ENCODE measurements around the gene AXDND1.
"Not testable (repeated sequence)": the region's sequence is repeated elsewhere in the genome, so short reads cannot be mapped to it uniquely, and the experiment has no call there.

AXDND1 gene

DNA sequence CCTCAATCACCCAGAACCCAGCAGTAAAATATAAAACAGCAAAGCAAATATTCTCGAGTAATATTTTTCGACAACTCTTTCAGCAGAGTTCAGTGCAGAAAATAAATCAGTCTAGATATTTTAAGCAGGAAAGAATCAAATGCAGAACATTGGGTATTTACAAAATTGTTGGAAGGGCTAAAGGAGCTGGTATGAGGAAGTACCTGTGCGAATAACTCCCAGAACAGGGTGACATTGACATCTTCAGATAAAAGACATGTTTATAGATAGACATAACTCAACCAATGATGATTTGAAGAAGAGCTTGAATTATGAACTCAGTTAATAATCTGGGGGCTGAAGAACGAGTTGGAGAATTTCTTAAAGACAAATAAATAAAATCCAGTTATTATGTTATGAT, 6.4 kb downstream of the AXDND1 start:
- DNase-seq, result no peak

DNA sequence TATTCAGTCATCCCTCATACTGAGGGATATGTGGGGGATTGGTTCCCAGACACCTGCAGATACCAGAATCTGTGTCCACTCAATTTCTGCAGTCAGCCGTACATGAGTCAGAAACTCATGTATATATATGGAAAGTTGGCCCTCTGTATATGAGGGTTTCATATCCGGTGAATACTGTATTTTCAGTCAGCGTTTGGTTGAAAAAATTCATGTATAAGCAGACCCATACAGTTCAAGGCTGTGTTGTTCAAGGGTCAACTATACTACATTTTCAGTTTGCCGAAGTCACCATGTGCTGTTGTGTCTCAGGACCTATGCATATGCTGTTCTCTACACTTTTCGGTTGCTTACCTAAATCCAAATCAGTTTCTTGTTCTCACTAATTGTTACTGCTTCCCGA, 10.5 kb downstream of the AXDND1 start:
- no peak for DNase-seq

DNA sequence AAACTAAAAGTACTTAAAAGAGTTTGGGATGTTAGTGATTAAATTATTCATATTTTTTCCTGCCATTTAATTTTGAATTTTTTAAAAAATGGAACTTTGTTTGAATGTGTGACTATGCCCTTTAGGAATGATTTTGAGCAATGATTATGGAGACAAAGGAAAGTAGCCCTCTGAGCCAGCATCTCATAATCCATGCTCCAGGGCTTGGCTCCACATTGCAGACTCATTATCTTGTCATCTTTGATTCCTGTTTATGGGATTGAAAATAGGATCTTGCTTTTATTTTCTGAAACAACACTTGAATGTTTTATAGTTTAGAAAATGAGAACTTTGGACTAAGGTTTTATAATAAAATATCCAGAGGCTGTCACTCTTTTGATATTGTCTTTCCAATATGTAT, 14.5 kb downstream of the AXDND1 start:
- no peak for DNase-seq

- no peak for DNase-seq
Observed at GRCh38 chr1:179384027-179384426, 18.3 kb downstream of the AXDND1 start.

- DNase-seq, result no peak
Observed at GRCh38 chr1:179385510-179385909, 19.7 kb downstream of the AXDND1 start.

DNA sequence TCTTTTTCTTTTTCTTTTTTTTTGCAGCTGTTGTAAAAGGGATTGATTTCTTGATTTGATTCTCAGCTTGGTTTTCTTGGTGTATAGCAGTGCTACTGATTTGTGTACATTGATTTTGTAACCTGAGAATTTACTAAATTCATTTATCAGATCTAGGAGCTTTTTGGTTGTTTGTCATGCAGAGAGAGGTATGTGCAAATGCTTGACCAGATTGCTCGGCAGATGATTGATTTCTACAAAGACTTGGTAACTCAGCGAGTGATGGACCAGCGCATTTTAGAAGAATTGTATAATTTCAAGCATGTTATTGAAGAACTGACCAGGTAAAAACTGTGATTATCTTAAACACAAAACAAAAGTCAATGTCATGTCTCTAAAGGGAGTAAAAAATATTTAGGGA, 27.9 kb downstream of the AXDND1 start:
- no peak for DNase-seq

- not testable (repeated sequence) for DNase-seq
Observed at GRCh38 chr1:179399399-179399798, 33.6 kb downstream of the AXDND1 start.

- DNase-seq, result not testable (repeated sequence)
Observed at GRCh38 chr1:179417760-179418159, 52.0 kb downstream of the AXDND1 start.

- DNase-seq, result not testable (repeated sequence)
Observed at GRCh38 chr1:179418706-179419105, 52.9 kb downstream of the AXDND1 start.

DNA sequence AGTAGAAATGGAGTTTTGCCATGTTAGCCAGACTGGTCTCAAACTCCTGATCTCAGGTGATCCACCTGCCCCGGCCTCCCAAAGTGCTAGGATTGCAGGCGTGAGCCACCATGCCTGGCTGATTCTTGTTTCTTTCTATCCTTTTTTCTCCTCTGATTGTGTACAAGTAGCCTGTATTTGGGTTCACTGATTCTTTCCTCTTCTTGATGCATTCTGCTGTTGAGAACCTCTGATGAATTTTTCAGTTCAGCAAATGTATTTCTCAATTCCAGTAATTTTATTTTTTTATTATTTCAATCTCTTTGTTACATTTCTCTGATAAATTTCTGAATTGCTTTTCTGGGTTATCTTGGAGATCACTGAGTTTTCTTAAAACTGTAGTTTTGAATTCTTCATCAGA, 58.8 kb downstream of the AXDND1 start:
- no peak for DNase-seq

- no peak for DNase-seq
Observed at GRCh38 chr1:179425186-179425585, 59.4 kb downstream of the AXDND1 start.

DNA sequence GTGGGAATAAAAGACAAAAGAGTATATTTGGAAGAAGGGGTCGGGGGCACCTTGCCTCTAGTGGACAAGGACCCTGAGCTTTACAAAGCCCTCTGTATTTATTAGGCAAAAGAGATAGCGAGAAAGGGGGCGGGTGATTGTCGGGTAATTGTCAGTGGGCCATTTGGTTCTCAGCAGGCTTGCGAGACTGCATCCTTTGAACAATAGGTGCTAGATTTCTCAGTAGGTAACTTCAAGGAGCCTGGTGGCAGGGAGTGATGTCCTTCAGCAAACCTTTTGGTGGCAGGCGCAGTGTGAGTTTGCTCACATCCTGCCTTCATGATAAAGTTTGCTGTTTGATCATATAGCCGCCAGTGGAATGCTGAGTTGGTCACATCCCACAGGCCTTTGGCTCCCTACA, 71.4 kb downstream of the AXDND1 start:
- DNase-seq, result no peak

DNA sequence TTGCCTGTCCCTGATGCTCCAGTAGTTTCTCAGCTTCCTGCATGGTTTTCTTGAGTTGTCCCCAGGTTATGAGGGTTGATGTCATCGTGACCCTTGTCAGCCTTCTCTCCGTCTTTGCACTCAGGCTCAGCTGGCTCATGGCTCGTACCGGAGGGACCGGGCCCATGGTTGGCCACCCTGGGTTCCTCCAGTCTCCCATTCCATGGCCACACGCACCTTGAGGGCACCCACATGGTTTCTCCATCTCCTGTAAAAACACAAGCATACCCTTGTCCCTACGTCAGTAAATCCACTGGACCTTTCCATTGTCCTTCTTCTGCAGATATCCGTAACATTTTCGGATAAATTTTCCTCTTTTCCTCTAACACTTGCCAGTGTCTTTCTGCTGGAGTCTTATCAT, 73.9 kb downstream of the AXDND1 start:
- DNase-seq, result not testable (repeated sequence)

DNA sequence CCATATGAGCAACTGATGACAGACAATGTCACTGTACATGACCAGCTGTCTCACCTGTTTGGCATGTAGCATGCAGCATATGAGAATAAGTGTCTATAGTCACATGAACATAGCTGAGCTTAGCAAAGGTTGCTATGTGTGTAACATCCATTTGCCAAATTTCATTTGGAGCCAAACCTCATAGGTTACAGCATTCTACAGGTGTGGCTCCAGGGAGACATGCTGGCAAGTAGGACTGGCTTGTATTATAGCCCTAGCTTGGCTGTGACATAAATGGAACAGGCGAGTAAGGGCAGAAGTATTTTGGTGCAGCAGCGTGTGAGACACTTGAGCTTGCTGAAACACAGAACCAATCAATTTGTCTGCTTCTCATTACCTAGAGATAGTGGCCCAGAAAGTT, 74.5 kb downstream of the AXDND1 start:
- DNase-seq, result not testable (repeated sequence)

DNA sequence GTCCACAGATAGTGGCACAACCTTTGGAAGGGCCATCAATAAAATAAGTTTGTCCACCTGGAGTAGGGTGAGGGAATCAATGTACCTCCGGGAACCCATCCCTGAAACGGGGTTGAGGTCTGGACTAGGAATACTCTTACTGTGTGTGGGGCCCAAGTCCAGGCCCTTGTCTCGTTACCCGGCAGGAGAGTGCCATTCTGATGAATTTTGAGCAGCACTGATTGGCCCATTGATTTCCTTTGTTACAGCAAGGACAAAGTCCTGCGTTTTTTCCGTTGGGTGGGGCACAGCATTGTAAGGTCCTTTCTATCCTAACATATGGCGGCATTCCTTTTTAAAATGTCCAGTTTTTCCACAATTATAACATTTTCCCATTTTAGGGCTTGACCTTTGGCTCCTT, 75.2 kb downstream of the AXDND1 start:
- no peak for DNase-seq

GRCh38 chr1:179441501-179441900, 75.7 kb downstream of the AXDND1 start:
- no peak for DNase-seq

DNA sequence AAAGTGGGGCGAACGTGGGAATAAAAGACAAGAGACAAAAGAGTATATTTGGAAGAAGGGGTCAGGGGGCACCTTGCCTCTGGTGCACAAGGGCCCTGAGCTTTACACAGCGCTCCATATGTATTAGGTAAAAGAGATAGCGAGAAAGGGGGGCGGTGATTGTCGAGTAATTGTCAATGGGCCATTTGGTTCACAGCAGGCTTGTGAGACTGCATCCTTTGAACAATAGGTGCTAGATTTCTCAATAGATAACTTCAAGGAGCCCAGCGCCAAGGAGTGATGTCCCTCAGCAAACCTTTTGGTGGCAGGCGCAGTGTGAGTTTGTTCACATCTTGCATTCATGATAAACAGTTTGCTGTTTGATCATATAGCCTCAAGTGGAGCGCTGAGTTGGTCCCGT, 77.1 kb downstream of the AXDND1 start:
- DNase-seq, result not testable (repeated sequence)

DNA sequence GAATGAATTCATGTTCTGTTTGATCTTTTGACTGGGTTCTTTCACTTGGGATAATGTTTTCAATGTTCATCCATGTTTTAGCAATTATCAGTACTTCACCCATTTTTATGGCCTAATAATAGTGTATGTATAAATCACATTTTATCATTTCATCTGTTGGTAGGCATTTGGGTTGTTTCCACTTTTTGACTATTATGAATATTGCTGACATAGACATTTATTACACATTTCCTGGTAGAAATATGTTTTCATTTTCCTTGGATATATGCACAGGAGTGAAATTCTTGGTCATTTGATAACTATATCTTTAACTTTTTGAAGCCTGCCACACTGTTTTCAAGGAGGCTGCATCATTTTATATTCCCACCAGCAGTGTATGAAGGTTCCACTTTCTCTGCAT, 79.8 kb downstream of the AXDND1 start:
- DNase-seq, result no peak

DNA sequence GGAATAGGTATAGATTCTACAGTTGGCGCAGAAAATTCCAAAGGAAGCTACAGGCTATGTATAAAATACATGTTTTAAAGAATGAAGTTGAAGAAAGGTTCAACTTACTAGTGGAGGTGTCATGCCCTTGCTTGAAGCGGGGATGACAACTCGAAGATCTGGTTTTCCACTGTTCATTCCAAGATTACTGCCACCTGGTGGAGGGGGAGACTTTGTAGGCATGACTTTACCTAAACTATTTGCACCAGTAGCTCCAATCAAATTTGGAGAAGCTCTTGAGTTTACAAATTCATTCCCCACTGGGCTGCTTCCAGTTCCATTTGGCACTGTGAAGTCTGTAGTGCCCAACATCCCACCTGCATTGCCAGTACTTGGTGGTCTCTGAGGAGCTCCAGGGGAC, 81.7 kb downstream of the AXDND1 start:
- no peak for DNase-seq

DNA sequence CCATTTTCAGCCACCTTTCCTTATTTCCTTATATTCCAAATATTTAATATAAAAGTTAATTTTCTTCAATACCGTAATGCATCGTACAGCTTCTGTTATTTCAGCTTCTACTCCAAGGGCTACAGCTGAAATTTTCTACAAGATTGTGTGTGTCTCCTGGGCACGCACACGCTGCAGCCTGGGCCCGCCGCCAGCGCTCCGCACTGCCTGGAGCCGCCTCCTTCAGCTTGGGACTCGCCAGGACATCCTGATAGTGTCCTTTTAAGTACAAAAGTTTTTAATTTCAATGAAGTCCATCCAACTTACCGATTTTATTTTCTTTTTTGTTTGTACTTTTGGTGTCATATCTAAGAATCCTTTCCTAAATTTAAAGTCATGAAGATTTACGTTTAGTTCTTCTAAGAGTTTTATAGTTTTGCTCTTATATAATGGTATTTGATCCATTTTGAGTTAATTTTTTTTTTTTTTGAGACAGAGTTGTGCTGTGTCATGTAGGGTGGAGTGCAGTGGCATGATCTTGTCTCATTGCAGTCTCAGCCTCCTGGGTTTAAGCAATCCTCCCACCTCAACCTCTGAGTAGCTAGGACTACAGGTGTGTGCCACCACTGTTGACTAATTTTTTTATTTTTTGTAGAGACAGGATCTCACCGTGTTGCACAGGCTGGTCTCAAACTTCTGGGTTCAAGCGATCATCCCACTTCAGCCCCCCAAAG, 82.8 kb downstream of the AXDND1 start:
- DNase-seq, result no peak

DNA sequence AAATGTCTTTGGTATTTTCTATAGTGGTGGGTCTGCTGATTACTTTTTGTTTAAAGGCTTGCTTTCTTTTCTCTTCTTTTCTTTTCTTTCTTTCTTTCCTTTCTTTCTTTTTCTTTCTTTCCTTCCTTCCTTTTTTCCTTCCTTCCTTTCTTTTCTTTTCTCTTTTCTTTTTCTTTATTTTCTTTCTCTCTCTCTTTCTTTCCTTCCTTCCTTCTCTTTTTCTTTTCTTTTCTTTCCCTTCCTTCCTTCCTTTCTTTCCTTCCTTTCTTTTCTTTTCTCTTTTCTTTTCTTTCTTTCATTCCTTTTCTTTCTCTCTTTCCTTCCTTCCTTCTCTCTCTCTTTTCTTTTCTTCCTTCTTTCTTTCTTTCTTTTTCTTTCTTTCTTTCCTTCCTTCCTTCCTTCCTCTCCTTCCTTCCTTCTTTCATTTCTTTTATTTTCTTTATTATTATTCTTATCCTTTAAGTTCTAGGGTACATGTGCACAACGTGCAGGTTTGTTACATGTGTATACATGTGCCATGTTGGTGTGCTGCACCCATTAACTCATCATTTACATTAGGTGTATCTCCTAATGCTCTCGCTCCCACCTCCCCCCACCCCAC, 93.9 kb downstream of the AXDND1 start:
- not testable (repeated sequence) for DNase-seq

DNA sequence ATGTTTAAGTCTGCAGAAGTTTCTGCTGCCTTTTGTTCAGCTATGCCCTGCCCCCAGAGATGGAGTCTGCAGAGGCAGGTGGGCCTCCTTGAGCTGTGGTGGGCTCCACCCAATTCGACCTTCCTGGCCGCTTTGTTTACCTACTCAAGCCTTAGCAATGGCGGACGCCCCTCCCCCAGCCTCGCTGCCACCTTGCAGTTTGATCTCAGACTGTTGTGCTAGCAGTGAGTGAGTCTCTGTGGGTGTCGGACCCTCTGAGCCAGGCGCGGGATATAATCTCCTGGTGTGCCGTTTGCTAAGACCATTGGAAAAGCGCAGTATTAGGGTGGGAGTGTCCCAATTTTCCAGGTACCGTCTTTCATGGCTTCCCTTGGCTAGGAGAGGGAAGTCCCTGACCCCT, 99.9 kb downstream of the AXDND1 start:
- not testable (repeated sequence) for DNase-seq

DNA sequence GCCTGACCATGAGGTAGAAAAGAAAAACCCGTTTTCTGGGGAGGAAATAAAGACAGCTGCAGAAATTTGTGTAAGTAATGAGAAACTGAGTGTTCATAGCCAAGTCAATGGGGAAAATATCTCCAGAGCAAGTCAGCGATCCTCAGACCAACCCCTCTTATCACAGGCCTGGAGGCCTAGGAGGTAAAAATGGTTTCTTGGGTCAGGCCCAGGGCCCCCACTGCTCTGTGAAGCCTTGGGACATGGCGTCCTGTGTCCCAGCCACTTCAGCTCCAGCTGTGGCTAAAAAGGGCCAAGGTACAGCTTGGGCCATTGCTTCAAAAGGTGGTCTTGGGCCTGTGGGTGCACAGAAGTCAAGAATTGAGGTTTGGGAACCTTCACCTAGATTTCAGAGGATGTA, 108.9 kb downstream of the AXDND1 start:
- DNase-seq, result no peak

DNA sequence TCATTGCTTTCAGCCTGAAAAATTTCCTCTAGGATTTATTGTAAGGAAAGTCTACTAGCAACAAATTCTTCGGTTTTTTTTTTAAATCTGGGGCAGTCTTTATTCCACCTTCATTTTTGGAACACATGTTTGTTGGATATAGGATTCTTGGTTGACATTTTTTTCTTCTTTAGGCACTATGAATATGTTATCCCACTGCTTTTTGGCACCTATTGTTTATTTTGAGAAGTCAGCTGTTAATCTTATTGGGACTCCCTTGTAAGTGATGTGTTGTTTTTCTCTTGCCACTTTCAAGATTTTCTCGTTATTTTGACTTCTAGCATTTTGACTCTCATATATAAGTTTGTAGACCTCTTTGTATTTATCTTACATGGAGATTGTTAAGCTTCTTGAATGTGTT, 110.7 kb downstream of the AXDND1 start:
- DNase-seq, result no peak

DNA sequence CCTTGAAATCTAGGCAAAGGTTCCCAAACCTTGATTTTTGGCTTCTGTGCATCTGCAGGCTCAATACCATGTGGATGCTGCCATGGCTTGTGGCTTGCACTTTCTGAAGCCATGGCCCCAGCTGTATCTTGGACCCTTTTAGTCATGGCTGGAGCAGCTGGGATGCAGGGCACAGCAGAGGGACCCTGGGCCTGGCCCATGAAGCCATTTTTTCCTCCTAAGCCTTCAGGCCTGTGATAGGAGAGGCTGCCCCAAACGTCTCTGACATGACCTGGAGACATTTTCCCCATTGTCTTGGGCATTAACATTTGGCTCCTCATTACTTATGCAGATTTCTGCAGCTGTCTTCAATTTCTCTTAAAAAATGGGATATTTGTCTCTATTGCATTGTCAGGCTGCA, 112.6 kb downstream of the AXDND1 start:
- no peak for DNase-seq
